HepG2 (cell line): Measurements from ENCODE around the gene CDC42EP1. TPM values are rescaled to one million over a fixed set of nuclear protein-coding genes. Genes with fewer than 3 reads are reported as not detected.

Source experiments
- CREB1 ChIP-seq, 2 experiments: fragments of 450-650 bp in 1 of 2; IDR thresholded peaks; 2 replicates each; pipeline ENCODE4 v1.6.1; 2016 to 2017; ENCODE audit warnings: control low read depth in 1 of 2, mild to moderate bottlenecking in 1 of 2, missing compliant biosample characterization in 1 of 2, missing genetic modification characterization in 1 of 2
- EED ChIP-seq: sonication (generic); formaldehyde crosslinking; IDR thresholded peaks from 2 replicates; pipeline ENCODE4 v1.5.0; 2020; ENCODE audit warnings: mild to moderate bottlenecking, missing genetic modification reagents
- GRHL1 ChIP-seq: sonication (generic); formaldehyde crosslinking; conservative IDR thresholded peaks from 2 replicates; pipeline ENCODE4 v1.8.0; 2022; ENCODE audit warnings: missing genetic modification reagents
- GZF1 ChIP-seq: sonication (generic); formaldehyde crosslinking; IDR thresholded peaks from 2 replicates; pipeline ENCODE4 v1.5.1; 2020; ENCODE audit warnings: mild to moderate bottlenecking, missing genetic modification reagents
- HMG20B ChIP-seq: conservative IDR thresholded peaks from 2 replicates; pipeline ENCODE4 v1.6.1; 2016; ENCODE audit warnings: missing genetic modification reagents, missing compliant biosample characterization
- MIER2 ChIP-seq: IDR thresholded peaks from 2 replicates; pipeline ENCODE4 v1.6.1; 2016; ENCODE audit warnings: missing biosample characterization, missing genetic modification reagents
- MIER3 ChIP-seq: IDR thresholded peaks from 2 replicates; pipeline ENCODE4 v1.6.1; 2016; ENCODE audit warnings: missing compliant biosample characterization, borderline replicate concordance
- MYNN ChIP-seq: sonication (generic); formaldehyde crosslinking; IDR thresholded peaks from 2 replicates; pipeline ENCODE4 v1.4.0; 2020; ENCODE audit warnings: mild to moderate bottlenecking, low read depth, missing genetic modification reagents
- RBM39 ChIP-seq: fragments of 200-400 bp; formaldehyde crosslinking; IDR thresholded peaks from one replicate; pipeline ENCODE4 v1.6.1; 2018; ENCODE audit warnings: antibody characterized with exemption, mild to moderate bottlenecking, low read depth, low read length; ENCODE audit not compliant: poor library complexity, severe bottlenecking
- SKI ChIP-seq: fragments of 450-650 bp; IDR thresholded peaks from one replicate; pipeline ENCODE4 v1.6.1; 2018; ENCODE audit warnings: mild to moderate bottlenecking; ENCODE audit not compliant: partially characterized antibody
- STAT5B ChIP-seq: sonication (generic); formaldehyde crosslinking; IDR thresholded peaks from 2 replicates; pipeline ENCODE4 v1.4.0; 2020; ENCODE audit warnings: missing genetic modification reagents
- ZHX2 ChIP-seq, 2 experiments: sonication (generic) in 1 of 2; formaldehyde crosslinking in 1 of 2; IDR thresholded peaks; 2 replicates each; pipeline versions ENCODE4 v1.6.1 to v1.9.0; 2014 to 2022; ENCODE audit warnings: antibody characterized with exemption in 1 of 2, borderline replicate concordance in 1 of 2, inconsistent platforms in 1 of 2, low read depth in 1 of 2, missing genetic modification reagents in 1 of 2
- ZNF33A ChIP-seq: sonication (generic); formaldehyde crosslinking; IDR thresholded peaks from 2 replicates; pipeline ENCODE4 v1.5.1; 2020; ENCODE audit warnings: missing genetic modification reagents, mild to moderate bottlenecking, moderate library complexity, borderline replicate concordance
- ZNF460 ChIP-seq: sonication (generic); formaldehyde crosslinking; IDR thresholded peaks from 2 replicates; pipeline ENCODE4 v1.5.1; 2020; ENCODE audit warnings: missing genetic modification reagents, mild to moderate bottlenecking, borderline replicate concordance
- ZNF572 ChIP-seq: sonication (generic); formaldehyde crosslinking; IDR thresholded peaks from 2 replicates; pipeline ENCODE4 v1.5.1; 2020; ENCODE audit warnings: mild to moderate bottlenecking, missing genetic modification reagents
- polyA plus RNA-seq, 8 experiments: library from polyadenylated mRNA; depleted of rRNA in 3 of 8; stranded (reverse) in 7 of 8; unstranded in 1 of 8; fragments of >200 nt; fragmentation: Illumina TruSeq in 4 of 8; extraction: Trizol in 4 of 8; gene quantifications; 2 replicates each; pipeline versions ENCODE4 v1.2.1 to v1.2.3, GENCODE V29; 2011 to 2016; ENCODE audit warnings: low read depth in 4 of 8, missing spikeins in 1 of 8, mixed read lengths in 1 of 8; ENCODE audit not compliant: insufficient read depth in 1 of 8
- total RNA-seq, 5 experiments: library from RNA; depleted of rRNA; stranded (reverse); fragments of >200 nt; fragmentation: Illumina TruSeq; extraction: Trizol; gene quantifications; 2 replicates each; pipeline ENCODE4 v1.2.3, GENCODE V29; 2016; ENCODE audit warnings: low read depth in 1 of 5
- TF ChIP-seq, protein P1 (sequence below): sonication (generic); formaldehyde crosslinking; IDR thresholded peaks from 2 replicates; pipeline ENCODE4 v1.4.0; 2020; ENCODE audit warnings: missing genetic modification reagents
- TF ChIP-seq, protein P2 (sequence below): IDR thresholded peaks from 2 replicates; pipeline ENCODE4 v1.6.1; 2012; ENCODE audit warnings: low read depth, low read length, improper control_type of control experiment

CDC42EP1 gene
- total and polyA plus RNA-seq, 2 of the 13 experiments (the other 11 are each of a cell fraction or from before 2014, with no cell fraction given) = 17.1 to 29.5 TPM

GRCh38 chr22:37569009-37569920 lies 9.0 kb downstream of the CDC42EP1 start (continued):
- 0 out of 2 replicates have a peak, but pooled peaks have one; percentile 25 for TF ChIP-seq ZNF33A
- 0 out of 2 replicates have a peak, but pooled peaks have one; percentile 14 for TF ChIP-seq GZF1 (CRISPR knock-in tag)
- peak; percentile 52; the same call in 1 of the 2 replicates for TF ChIP-seq EED (CRISPR knock-in tag)
- TF ChIP-seq ZHX2 (IDR thresholded peaks at IDR 0.05; ENCODE audit: low read depth) = no peak
- no peak for TF ChIP-seq ZHX2 (CRISPR knock-in tag; IDR thresholded peaks at IDR 0.05; ENCODE audit: borderline replicate concordance)
- peak; percentile 73 for TF ChIP-seq ZNF572
- TF ChIP-seq, protein P1, sequence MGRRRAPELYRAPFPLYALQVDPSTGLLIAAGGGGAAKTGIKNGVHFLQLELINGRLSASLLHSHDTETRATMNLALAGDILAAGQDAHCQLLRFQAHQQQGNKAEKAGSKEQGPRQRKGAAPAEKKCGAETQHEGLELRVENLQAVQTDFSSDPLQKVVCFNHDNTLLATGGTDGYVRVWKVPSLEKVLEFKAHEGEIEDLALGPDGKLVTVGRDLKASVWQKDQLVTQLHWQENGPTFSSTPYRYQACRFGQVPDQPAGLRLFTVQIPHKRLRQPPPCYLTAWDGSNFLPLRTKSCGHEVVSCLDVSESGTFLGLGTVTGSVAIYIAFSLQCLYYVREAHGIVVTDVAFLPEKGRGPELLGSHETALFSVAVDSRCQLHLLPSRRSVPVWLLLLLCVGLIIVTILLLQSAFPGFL (CRISPR knock-in tag) = no peak
- TF ChIP-seq, protein P2, sequence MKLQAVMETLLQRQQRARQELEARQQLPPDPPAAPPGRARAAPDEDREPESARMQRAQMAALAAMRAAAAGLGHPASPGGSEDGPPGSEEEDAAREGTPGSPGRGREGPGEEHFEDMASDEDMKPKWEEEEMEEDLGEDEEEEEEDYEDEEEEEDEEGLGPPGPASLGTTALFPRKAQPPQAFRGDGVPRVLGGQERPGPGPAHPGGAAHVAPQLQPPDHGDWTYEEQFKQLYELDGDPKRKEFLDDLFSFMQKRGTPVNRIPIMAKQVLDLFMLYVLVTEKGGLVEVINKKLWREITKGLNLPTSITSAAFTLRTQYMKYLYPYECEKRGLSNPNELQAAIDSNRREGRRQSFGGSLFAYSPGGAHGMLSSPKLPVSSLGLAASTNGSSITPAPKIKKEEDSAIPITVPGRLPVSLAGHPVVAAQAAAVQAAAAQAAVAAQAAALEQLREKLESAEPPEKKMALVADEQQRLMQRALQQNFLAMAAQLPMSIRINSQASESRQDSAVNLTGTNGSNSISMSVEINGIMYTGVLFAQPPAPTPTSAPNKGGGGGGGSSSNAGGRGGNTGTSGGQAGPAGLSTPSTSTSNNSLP = no peak
- TF ChIP-seq MIER3 (CRISPR knock-in tag) = no peak
- no peak for TF ChIP-seq STAT5B
- TF ChIP-seq CREB1 (IDR thresholded peaks at IDR 0.05) = no peak
- peak; percentile 71 for TF ChIP-seq CREB1 (CRISPR knock-in tag; IDR thresholded peaks at IDR 0.05)
- no peak; the same call in 1 of the 2 replicates for TF ChIP-seq MIER2 (CRISPR knock-in tag)
- peak; percentile 5; the same call in 1 of the 2 replicates for TF ChIP-seq ZNF460
- 0 out of 2 replicates have a peak, but pooled peaks have one; percentile 47 for TF ChIP-seq HMG20B (CRISPR knock-in tag)
- TF ChIP-seq GRHL1 (CRISPR knock-in tag) = no peak
- TF ChIP-seq SKI = no peak
- no peak for TF ChIP-seq RBM39
- TF ChIP-seq MYNN (CRISPR knock-in tag) = 0 out of 2 replicates have a peak, but pooled peaks have one; percentile 19
